SH-SY5Y (cell line): ENCODE results near the gene PCGF3.

ENCODE experiments used
- GATA2 ChIP-seq: IDR thresholded peaks from 2 replicates; pipeline ENCODE4 v1.6.1; 2011; ENCODE audit warnings: mild to moderate bottlenecking, low read depth, low read length
- GATA3 ChIP-seq: IDR thresholded peaks from 2 replicates; pipeline ENCODE4 v1.6.1; 2011; ENCODE audit warnings: low read depth, mild to moderate bottlenecking, low read length, moderate library complexity

GRCh38 chr4:714087-714486 lies 8.5 kb downstream of the PCGF3 start:
- TF ChIP-seq GATA3 (no peak), GATA2 (no peak)
